Suprapubic skin (tissue), 4 donors: Measurements from ENCODE around the gene SORCS2.

Experiments
- EP300 ChIP-seq: sonication (generic); formaldehyde crosslinking; IDR thresholded peaks from one replicate; pipeline ENCODE4 v1.6.1; 2017; ENCODE audit warnings: antibody characterized with exemption
- POLR2A ChIP-seq, 2 donors: fragments of 450-650 bp; IDR thresholded peaks; one replicate each; pipeline ENCODE4 v1.6.1; 2017; ENCODE audit warnings: antibody characterized with exemption in 2 of 2, mild to moderate bottlenecking in 2 of 2, moderate library complexity in 2 of 2
- POLR2AphosphoS5 ChIP-seq, 3 donors: sonication (generic); formaldehyde crosslinking; IDR thresholded peaks; one replicate each; pipeline ENCODE4 v1.6.1; 2017; ENCODE audit warnings: antibody characterized with exemption in 3 of 3
- TF ChIP-seq, protein P1 (sequence below), 2 donors: fragments of 200-600 bp in 1 of 2; fragments of 450-650 bp in 1 of 2; sonication (generic) in 1 of 2; IDR thresholded peaks; one replicate each; pipeline ENCODE4 v1.5.1; 2016 to 2019; ENCODE audit warnings: antibody characterized with exemption in 2 of 2, mild to moderate bottlenecking in 1 of 2, moderate library complexity in 1 of 2

- TF ChIP-seq, protein P1, sequence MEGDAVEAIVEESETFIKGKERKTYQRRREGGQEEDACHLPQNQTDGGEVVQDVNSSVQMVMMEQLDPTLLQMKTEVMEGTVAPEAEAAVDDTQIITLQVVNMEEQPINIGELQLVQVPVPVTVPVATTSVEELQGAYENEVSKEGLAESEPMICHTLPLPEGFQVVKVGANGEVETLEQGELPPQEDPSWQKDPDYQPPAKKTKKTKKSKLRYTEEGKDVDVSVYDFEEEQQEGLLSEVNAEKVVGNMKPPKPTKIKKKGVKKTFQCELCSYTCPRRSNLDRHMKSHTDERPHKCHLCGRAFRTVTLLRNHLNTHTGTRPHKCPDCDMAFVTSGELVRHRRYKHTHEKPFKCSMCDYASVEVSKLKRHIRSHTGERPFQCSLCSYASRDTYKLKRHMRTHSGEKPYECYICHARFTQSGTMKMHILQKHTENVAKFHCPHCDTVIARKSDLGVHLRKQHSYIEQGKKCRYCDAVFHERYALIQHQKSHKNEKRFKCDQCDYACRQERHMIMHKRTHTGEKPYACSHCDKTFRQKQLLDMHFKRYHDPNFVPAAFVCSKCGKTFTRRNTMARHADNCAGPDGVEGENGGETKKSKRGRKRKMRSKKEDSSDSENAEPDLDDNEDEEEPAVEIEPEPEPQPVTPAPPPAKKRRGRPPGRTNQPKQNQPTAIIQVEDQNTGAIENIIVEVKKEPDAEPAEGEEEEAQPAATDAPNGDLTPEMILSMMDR (IDR thresholded peaks at IDR 0.05): no peak
- TF ChIP-seq POLR2AphosphoS5 (IDR thresholded peaks at IDR 0.05) (no peak), POLR2A (IDR thresholded peaks at IDR 0.05) (no peak), EP300 (no peak)
These were observed 160.9 kb downstream of the SORCS2 start for GRCh38 chr4:7353046-7353790.
